Dermis microvascular lymphatic vessel endothelial cell (primary cell): Measurements from ENCODE around the gene ERICH6. TPM values are rescaled to one million over a fixed set of nuclear protein-coding genes. Genes with fewer than 3 reads are reported as not detected.

Experiments used
- DNase-seq, 2 donors: peaks; one replicate each; pipeline versions ENCODE4 v3.0.0 to v3.0.0-alpha.2; 2010; ENCODE audit warnings: low read depth in 2 of 2
- total RNA-seq: library from RNA; depleted of rRNA; stranded (reverse); fragments of >200 nt; gene quantifications from 2 replicates; pipeline ENCODE4 v1.2.1, GENCODE V29; 2014

The ERICH6 gene
- total RNA-seq, 1 donor from 2014 or later = under 0.01 TPM

- DNase-seq = no peak
Measured at GRCh38 chr3:150736903-150737832, 33.4 kb upstream of the ERICH6 start.

GRCh38 chr3:150736316-150736719, 32.6 kb upstream of the ERICH6 start:
- DNase-seq = no peak

GRCh38 chr3:150734795-150735119, 31.0 kb upstream of the ERICH6 start:
- DNase-seq = no peak

- DNase-seq = no peak
Measured at GRCh38 chr3:150733936-150734794, 30.4 kb upstream of the ERICH6 start.

- DNase-seq = no peak
Measured at GRCh38 chr3:150733373-150733935, 29.7 kb upstream of the ERICH6 start.

- no peak for DNase-seq
Measured at GRCh38 chr3:150729682-150730360, 26.1 kb upstream of the ERICH6 start.

- DNase-seq = no peak
Measured at GRCh38 chr3:150727653-150728502, 24.2 kb upstream of the ERICH6 start.

GRCh38 chr3:150725548-150725947, 21.8 kb upstream of the ERICH6 start:
- DNase-seq = no peak

GRCh38 chr3:150723946-150724345, 20.2 kb upstream of the ERICH6 start:
- no peak for DNase-seq

- DNase-seq = no peak
Measured at GRCh38 chr3:150722267-150722666, 18.5 kb upstream of the ERICH6 start.

- DNase-seq = peak; percentile 47 to 65
Measured at GRCh38 chr3:150721285-150722130, 17.8 kb upstream of the ERICH6 start.

- DNase-seq = no peak
Measured at GRCh38 chr3:150720444-150720843, 16.7 kb upstream of the ERICH6 start.

- no peak for DNase-seq
Measured at GRCh38 chr3:150710097-150710496, 6.4 kb upstream of the ERICH6 start.

GRCh38 chr3:150703299-150703755, 393 bp downstream of the ERICH6 start:
- DNase-seq = no peak

- peak in 1 of 2 donors; percentile 24 for DNase-seq
Measured at GRCh38 chr3:150699068-150699639, 4.6 kb downstream of the ERICH6 start.

GRCh38 chr3:150697646-150698045, 6.1 kb downstream of the ERICH6 start:
- DNase-seq = no peak

GRCh38 chr3:150691414-150692040, 12.2 kb downstream of the ERICH6 start:
- DNase-seq = no peak

- no peak for DNase-seq
Measured at GRCh38 chr3:150687613-150688012, 16.1 kb downstream of the ERICH6 start.

- DNase-seq = no peak
Measured at GRCh38 chr3:150682824-150683223, 20.9 kb downstream of the ERICH6 start.
